Stimulated activated CD4-positive, alpha-beta T cell treated with anti-CD3 and anti-CD28 coated beads, Interleukin-12 subunit alpha, Interleukin-12 subunit beta, amount 100 ng/mL, for 4 hours (primary cell): ENCODE data around the gene PRR7.

Experiments used
- DNase-seq: peaks from one replicate; pipeline ENCODE4 v3.0.0-alpha.2; 2020

PRR7 gene

GRCh38 chr5:177438468-177438867 lies 8.1 kb upstream of the PRR7 start:
- no peak for DNase-seq

DNA sequence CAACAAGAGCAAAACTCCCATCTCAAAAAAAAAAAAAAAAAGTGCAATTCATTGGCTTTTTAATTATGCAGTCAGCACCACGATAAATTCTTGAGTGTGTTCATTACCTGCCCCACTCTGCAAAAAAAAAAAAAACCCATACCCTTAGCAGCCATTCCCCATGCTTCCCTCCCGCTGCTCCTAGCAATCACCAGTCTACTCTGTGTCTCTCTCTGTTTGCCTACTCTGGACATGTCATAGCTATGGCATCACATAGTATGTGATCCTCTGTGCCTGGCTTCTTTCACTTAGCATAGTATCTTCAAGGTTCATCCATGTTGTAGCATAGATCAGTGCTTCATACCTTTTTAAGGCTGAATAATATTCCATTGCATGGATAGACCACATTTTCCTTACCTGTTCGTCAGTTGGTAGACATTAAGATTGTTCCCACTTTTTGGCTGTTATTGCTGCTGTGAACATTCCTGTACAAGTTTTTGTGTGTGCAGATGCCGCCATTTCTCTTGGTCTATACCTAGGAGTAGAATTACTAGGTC lies 7.0 kb upstream of the PRR7 start:
- DNase-seq, result no peak

- no peak for DNase-seq
These were observed 6.2 kb upstream of the PRR7 start for GRCh38 chr5:177440211-177440989.

- DNase-seq, result no peak
These were observed 5.4 kb upstream of the PRR7 start for GRCh38 chr5:177440990-177441780.

- DNase-seq, result no peak
These were observed 4.4 kb upstream of the PRR7 start for GRCh38 chr5:177442066-177442826.

- DNase-seq, result no peak
These were observed 3.2 kb upstream of the PRR7 start for GRCh38 chr5:177443144-177443983.

DNA sequence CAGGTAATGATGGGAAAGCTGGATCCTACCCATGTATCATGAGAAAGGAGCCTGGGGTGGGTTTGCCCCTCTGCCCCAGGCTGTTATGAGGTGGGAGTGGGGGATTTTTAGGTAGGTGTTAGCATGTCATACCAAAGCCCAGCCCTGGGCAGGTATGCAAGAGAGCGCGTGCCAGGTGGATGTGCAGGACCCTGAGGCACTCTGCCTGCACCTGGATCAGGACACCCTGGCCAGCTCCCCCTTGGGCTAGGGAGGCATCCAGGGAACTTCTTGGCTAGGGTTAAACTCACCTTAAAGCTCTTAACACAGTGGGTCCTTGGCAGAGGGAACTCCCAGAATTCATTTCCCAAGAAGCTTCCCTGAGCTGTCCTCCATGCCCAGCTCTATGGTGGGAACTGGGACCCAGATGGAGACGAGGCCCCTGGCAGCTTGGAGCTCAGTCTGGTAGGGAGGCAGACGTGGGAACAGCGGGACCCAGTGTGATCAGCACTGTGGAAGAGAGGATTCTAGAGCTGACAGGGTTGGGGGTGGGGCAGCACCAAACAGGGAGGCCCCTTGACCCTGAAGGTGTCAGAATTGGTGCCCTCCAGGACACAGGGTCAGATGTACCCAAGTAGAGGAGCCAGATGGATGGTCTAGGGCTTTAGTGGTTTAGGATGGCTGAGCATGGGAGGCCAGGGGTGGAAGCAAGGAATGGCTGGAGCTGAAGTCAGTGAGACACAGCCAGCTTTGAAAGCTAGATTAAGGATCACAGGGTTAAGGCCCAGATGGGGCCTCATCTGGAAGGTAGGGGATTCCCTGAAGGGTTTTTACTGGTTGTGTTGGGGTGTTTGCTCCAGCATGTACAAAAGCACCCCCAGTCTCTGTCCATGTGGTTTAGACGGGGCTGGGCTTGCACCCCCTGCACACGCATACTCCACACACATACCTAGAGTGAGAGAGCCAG lies 2.2 kb upstream of the PRR7 start:
- no peak for DNase-seq

DNA sequence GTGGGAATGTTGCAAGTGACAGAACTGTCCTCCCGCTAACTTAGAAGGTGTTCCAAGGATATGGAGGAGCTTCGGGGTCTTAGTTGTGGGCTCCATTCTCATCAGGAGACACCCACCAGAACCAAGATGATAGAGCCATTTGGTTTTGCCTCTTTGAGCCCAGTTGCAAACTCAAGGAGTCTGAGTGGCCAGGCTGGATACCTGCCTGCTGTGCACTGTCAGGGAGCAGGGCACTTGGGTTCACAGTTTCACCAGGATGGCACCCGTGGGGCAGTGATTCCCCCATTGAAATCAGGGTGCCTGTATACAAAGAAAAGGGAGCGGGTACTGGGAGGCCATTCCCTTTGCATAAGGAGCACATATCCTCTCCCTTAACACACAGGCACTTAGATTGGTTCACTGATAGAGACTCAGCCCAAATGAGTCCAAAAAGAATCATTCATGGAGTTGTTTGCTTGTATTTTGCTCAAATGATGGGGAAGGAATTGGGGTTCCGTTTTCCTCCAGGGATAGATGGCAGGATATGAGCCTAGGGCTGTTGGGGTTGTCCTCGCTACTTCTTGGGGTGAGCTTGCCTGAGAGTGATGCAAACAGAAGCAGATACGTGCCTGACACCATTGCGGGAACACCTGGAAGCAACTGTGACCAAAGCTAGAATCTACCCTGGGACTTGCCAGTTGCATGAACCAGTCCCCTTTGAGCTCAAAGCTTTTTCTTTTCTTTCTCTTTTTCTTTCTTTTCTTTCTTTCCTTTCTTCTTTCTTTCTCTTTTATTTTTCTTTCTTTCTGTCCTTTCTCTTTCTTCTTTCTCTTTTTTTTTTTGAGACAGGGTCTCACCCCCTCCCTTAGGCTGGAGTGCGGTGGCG lies 1.3 kb upstream of the PRR7 start:
- DNase-seq, result no peak

DNA sequence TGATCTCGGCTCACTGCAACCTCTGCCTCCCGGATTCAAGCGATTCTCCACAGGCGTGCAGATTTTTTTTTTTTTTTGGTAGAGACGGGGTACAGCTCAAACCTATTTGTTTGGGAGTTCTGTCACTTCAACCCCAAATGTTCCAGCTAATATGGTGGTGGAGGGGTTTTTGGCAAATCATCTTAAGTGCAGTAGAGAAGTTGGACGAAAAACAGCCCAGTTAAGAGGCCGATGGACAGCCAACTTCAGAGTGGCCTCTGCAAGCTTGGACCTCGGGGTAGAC lies 756 bp upstream of the PRR7 start:
- no peak for DNase-seq

DNA sequence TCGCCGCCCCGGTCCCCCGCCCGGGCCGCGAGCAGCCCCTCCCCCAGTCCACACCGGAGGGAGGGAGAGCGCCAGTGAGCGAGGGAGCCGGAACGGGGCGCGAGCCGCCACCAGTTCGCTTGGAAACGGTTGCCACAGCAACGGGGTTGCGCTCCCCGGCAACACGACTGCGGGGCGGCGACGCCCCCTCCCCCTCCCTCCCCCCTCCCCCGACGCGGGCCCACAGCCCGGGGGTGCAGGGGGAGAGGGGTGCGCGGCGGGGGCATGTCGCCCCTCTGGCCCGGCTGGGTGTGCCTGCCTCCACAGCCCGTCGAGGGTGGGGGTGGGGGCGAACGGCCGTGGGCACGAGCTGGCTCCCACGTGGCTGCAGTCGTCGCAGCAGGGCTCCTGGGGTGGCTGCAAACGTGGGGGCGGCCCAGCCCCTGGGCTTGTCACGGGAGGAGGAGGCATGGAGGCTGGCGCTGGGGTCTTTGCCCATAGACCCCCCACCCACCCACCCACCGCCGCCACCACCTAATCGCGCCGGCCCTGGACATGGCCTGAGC lies 524 bp downstream of the PRR7 start:
- DNase-seq, result peak; percentile 59

DNA sequence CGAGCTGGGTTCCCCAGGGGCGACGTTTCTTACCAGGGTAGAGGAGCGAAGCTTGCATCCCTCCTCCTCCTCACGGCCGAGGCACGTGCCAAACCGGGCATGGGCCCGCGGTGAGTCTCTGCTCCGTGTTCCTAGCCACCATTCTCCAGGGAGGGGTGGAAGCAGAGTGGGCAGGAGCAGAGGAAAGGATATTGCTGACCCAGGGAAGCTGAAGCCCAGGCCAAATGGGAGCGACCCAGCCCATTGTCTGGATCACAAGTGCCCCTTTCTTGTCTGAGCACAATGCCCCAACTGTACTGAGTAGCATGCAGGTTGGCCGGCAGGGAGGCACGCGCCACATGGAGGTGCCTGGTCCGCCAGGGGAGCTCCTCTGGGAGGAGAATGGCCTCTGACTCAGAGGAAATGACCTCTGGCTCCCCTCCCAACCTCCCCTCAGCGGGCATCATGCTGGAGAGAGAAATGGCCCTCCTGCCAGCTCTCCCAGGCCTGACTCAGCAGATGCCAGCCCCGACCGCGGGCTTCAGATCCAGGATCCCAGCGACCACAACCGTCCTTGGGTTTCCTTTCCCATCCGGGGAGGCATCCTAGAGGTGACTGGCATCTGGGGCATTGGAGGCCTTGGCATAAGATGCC lies 1.1 kb downstream of the PRR7 start:
- DNase-seq, result no peak

DNA sequence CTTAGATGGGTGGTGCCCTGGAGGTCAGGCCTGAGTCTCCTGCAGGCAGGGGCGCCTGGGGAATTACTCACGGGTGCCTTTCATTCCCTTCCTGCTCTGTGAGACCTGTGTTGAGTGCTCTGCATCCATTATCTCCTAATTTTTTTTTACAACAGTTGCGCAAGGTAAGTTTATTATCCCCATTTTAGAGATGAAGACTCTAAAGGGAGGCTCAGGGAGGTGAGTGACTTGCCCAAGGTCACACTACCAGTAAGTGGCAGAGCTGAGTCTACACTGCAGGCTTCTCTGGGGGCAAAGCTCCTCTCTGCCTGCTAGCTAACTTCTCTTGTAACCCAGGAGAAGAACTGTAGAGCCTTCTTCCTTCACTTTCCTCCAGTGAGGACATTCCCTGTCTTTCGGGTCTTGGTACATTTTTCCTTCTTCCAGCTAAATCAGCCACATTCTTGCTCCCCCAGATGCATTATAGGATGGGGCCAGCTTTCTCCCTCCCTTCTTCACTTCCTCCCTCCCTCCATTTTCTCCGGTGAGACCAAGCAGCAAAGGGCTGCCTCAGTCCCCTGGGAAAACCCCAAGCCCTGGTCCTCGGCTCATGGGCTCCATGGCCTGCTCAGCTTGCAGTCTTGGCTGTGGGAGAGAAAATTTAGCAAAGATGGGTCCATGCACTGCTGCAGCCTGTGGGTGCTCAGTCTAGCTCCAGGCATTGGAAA lies 1.8 kb downstream of the PRR7 start:
- no peak for DNase-seq

- DNase-seq, result no peak
These were observed 2.8 kb downstream of the PRR7 start for GRCh38 chr5:177449140-177450061.

- DNase-seq, result no peak
These were observed 4.2 kb downstream of the PRR7 start for GRCh38 chr5:177450667-177451424.

DNA sequence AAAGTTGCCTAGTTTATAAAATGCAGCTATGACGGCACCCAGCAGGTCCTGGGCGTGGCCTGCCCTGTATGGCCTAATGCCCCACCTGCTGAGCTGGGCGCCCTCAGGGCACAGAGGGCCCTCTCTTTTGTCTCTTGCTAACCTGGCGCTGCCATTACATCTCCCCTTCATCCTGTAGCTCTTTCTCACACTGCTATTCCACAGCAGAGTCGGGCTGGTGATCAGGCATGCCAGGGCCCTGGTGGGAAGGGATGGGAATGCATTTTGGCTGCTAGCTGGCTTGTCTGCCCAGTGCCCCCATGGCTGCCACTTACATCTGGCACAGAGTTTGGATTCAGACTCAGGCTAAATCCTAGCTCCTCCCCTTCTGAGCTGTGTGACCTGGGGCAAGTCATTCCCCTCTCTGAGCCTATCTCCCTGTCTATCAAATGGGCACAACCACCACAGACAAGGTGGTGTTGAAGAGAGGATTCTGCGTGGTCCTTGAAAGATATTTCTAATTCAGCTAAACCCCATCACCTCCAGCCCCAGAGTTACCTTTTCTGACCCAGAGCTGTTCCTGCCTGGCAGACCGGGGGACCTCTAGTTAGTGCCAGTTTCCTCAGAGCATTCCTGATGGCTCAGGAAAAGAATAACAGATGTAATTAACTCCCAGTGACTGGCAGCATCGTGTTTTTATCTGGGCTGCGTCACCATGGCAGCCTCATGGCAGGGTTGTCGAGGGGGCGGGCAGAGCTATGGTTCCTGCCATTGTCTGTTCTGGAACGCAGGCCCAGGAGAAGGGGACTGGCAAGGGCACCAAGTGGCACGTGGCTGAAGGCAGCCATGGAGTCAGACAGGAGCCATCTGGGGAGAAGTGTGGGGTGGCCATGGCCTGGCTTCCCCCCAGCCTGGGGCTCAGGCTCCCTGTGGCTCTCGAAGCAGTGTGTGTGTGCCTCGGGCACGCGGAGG lies 6.3 kb downstream of the PRR7 start:
- DNase-seq, result no peak
